GM19238 (cell line): ENCODE data around the gene ZNF544.
"Not testable (repeated sequence)": the region's sequence is repeated elsewhere in the genome, so short reads cannot be mapped to it uniquely, and the experiment has no call there.

Source experiments
- DNase-seq: peaks from one replicate; pipeline ENCODE4 v3.0.0; 2011; ENCODE audit warnings: low spot score; ENCODE audit not compliant: insufficient read length

Gene ZNF544

DNA sequence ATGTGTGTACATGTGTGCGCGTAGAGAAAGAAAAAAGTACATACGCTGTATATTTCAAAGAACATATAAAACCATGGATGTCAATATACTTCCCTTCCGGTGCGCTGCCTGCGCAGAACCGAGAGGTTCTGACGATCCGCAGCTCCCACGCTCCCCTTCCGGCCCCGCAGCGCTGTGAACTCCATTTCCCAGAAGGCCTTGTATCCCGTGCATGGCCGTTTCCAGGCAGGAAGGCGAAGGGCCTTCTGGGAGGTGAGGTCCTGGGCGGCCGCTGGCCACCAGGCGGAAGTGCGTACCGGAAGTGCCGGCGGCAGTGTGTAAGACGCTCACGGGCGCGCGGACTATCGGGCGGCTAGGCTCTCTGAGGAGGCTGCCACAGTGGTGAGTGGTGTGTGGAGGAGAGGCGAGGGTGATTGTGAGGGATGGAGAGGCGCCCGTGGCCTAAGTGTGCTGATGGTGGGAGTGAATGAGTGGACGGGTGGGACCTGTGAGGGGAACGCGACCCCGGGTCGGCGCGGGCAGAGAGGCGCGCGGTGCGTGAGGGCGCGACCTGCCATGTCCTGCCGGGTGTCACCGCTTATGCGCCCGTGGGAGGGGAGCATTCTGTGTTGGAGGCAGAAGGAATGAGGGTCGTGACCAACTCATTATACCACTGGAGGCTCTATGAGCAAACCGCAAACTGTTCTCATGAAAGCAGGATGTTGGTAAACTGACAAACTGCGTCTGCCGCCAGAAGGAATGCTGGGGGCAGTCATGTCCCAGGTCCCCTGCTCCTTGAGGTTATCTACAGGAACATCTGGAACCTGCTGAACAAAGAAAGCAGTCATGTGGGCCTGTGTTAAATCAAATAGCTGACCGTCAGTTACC, 76.6 kb downstream of the ZNF544 start, which contains the start of gene ERVK3-1:
Gene ERVK3-1, plus strand, starts transcription at position 313 of the 867 bp plus-strand sequence. CDS start 6,792 bp downstream, outside the sequence.
- DNase-seq, result peak; percentile 96

DNA sequence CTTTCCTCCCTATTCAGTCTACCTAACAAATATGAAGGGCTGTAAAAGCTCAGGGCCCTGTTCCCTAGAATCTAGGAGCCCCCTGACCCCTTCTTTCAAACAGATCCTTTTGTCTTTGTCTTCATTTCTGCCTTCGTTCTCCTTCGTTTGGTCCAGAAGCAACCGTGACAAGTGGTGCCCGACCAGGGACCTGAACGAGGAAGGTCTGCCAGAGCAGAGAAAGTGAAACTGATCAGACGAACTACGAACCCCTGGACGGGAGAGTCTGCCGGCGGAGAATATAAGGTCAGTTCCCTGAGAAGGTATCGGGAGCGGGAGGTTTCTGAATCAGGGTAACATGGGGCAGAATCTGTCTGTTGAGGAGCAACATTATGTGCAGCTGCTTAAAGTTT, 77.2 kb downstream of the ZNF544 start:
- DNase-seq, result no peak

- no peak for DNase-seq
Observed at GRCh38 chr19:58307736-58308135, 79.0 kb downstream of the ZNF544 start.

DNA sequence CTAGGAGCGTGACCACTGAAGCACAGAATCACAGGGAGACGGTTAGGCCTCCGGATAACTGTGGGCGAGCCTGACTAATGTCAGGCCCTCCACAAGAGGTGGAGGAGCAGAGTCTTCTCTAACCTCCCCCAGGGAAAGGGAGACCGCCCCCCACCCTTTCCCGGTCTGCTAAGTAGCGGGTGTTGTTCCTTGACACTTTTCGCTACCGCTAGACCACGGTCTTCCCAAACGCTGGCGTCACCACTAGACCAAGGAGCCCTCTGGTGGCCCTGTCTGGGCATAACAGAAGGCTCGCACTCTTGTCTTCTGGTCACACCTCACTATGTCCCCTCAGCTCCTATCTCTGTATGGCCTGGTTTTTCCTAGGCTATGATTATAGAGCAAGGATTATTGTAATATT, 82.0 kb downstream of the ZNF544 start:
- DNase-seq, result not testable (repeated sequence)

DNA sequence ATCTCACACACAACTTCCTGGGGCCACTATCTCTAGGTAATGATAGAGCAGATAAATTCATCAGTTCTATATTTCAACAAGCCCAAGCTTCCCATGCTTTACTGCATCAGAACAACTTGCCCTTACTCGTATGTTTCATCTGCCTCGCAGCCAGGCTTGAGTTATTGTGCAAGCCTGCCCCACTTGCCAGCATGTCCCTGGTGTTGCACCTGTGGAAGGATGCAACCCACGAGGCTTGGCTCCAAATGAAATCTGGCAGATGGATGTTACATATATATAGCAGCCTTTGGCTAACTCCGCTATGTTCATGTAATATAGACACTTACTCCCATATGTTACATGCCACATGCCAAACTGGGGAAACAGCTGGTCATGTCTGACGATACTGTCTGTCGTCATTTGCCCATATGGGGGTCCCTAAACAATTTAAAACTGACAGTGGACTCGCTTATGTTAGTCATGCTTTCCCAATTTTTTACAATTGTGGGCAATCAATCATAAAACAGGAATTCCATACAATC, 82.7 kb downstream of the ZNF544 start:
- DNase-seq, result no peak
